CD4-positive, alpha-beta T cell treated with Interleukin-17A for 1 hour (primary cell): ENCODE data around the gene CABP4.
"Not testable (repeated sequence)": the region's sequence is repeated elsewhere in the genome, so short reads cannot be mapped to it uniquely, and the experiment has no call there.

Experiments
- DNase-seq: peaks from one replicate; pipeline ENCODE4 v3.0.0-alpha.2; 2020

Gene CABP4

DNA sequence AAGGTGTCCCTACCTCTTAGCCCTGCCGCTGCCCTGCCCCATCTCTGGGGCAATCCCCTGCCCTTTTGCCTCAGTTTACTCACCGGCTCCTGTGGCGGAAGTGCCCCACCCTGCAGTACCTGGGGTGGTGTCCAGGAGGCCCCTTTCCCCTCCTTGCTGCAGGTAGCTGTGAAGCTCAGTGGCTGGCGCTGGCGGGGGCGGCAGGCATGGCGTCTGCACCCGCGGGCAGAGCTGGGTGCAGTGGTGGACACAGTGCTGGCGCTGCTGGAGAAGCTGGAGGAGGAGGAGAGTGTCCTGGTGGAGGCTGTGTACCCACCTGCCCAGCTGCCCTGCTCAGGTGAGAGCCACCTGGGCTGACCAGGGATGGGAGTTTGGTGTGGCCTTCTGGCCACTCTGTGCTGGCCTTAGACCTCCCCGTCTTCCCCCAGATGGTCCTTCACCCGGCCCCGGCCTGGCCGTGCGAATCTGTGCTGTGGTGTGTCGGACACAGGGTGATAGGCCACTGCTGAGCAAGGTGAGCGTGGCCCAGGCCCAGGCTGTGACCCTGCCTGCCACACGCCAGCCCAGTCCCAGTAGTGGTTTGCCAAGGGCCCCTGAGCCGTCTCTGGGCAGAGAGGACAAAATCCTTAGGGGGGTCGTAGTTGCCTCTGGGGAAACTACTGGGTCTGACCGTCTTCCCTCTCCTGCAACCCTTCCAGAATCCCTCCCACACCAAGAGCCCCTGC is 35.7 kb upstream of the CABP4 start:
- no peak for DNase-seq

DNA sequence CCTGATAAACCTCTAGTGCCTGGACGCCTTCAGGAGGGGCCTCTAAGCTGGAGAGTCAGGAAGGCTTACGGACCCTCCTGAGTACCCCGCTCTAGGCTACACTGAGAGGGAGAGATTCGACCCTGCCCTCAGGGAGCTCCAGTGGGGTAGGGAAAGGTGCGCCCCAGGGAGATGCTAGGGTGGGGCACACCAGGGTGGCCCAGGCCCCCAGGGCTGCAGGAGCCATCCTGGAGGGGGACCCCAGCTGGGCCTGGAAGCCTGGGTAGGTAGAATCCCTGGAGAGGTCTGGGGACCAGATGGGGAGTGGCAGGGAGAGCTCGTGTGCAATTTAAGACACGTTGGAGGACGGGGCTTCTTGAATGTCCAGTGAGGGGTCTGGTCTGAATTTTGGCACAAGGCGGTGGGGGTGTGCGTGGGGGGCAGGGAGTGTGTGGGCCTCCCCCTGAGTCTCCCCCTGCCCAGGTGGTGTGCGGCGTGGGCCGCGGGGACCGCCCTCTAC is 35.0 kb upstream of the CABP4 start:
- no peak for DNase-seq

DNA sequence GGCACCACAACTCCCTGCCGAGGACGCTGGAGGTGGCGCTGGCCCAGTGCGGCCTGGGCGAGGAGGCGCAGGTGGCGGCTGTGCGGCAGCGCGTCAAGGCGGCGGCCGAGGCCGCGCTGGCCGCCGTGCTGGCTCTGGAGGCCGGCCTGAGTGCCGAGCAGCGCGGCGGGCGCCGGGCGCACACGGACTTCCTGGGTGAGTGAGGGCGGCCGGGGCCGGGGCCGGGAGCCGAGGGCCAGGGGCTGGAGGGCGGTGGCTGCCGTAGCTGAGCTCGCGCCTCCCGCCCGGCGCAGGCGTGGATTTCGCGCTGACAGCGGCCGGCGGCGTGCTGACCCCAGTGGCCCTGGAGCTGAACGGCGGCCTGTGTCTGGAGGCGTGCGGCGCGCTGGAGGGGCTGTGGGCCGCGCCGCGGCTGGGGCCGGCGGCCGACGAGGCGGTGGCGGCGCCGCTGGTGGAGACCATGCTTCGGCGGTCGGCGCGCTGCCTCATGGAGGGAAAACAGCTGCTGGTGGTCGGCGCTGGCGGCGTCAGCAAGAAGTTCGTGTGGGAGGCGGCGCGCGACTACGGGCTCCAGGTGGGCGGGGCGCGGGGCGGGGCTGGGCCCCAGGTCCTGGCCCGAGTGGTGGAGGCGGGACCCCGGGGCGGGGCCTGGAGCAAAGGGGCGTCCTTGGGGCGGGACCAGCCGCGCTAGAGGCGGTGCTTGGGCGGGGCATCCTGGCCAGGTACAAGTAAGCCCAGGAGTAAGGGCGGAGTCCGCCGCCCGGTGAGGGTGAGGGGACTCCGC is 34.3 kb upstream of the CABP4 start:
- peak; percentile 98 for DNase-seq

DNA sequence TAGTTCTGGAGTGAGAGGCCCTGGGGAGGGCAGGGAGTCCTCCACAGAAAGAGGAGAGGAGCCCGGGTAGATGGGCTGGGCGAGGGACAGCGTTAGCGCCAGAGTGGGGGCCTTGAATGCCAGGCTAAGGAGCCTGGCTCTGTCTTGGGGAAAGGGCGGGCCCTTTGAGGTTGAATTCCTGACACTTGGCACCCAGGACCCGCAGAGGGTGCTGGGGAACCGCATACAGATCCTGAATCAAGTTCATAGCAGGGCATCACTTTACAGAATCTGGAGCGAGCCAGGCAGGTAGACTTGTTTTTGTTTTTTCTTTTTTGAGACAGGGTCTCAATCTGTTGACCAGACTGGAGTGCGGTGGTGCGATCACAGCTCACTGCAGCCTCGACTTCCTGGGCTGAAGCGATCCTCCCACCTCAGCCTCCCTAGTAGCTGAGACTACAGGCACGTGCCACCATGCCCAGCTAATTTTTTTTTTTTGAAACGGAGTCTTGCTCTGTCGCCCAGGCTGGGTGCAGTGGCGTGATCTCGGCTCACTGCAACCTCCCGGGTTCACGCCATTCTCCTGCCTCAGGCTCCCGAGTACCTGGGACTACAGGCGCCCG is 33.6 kb upstream of the CABP4 start:
- DNase-seq, result no peak

DNA sequence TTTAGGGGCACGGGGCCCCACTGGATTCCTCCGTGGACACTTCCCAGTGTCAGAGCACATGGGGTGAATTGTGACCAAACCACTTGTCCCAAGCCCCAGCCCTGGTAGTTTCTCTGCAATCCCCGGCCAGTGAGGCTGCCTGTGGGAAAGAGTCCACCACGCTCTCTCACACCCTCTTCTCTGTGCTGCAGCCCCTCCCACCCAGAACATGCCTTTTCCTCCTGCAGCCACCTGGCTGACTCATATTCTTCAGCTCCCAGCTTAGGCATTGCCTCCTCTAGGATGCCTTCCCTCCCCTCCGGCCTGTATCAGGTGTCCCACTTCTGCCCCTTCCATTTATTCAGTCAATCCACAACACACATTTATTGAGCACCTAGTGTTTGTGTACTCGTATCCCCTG is 32.3 kb upstream of the CABP4 start:
- no peak for DNase-seq

DNA sequence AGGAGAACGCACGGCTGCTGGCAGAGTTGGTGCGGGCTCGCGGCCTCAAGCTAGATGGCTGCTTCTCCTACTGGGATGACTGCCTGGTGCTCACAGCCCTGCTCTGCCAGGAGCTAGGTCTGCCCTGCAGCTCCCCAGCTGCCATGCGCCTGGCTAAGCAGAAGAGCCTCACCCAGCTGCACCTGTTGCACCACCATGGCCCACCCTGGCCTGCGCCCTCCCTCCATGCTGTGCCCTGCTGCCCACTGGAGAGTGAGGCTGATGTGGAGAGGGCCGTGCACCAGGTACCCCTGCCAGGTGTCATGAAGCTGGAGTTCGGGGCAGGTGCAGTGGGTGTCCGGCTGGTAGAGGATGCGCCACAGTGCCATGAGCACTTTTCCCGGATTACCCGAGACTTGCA is 31.7 kb upstream of the CABP4 start:
- no peak for DNase-seq

DNA sequence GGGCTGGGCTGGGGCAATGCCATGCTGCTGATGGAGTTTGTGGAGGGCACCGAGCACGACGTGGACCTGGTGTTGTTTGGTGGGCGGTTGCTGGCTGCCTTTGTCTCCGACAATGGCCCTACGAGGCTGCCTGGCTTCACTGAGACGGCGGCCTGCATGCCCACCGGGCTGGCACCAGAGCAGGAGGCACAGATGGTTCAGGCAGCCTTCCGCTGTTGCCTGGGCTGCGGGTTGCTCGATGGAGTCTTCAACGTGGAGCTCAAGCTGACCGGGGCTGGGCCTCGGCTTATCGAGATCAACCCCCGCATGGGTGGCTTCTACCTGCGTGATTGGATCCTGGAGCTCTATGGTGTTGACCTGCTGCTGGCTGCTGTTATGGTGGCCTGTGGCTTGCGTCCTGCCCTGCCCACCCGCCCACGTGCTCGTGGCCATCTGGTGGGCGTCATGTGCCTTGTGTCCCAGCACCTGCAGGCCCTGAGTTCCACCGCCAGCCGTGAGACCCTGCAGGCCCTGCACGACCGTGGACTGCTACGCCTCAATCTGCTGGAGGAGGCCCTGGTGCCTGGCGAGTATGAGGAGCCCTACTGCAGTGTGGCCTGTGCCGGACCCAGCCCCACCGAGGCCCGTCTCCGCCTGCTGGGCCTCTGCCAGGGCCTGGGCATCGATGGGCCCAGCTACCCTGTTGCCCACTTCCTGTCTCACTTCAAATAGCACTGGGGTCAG is 31.1 kb upstream of the CABP4 start:
- DNase-seq, result no peak

DNA sequence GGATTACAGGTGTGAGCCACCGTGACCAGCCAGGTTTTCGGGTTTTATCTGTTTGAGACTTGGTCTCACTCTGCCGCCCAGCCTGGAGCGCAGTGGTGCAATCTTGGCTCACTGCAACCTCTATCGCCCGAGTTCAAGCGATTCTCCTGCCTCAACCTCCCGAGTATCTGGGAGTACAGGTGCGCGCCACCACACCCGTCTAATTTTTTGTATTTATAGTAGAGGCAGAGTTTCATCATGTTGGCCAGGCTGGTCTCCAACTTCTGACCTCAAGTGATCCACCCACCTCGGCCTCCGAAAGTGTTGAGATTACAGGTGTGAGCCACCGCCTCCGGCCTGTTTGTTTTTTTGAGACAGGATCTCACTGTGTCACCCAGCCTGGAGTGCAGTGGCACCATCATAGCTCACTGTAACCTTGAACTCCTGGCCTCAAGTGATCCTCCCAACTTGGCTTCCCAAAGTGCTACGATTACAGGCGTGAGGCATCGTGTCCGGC is 27.7 kb upstream of the CABP4 start:
- not testable (repeated sequence) for DNase-seq

DNA sequence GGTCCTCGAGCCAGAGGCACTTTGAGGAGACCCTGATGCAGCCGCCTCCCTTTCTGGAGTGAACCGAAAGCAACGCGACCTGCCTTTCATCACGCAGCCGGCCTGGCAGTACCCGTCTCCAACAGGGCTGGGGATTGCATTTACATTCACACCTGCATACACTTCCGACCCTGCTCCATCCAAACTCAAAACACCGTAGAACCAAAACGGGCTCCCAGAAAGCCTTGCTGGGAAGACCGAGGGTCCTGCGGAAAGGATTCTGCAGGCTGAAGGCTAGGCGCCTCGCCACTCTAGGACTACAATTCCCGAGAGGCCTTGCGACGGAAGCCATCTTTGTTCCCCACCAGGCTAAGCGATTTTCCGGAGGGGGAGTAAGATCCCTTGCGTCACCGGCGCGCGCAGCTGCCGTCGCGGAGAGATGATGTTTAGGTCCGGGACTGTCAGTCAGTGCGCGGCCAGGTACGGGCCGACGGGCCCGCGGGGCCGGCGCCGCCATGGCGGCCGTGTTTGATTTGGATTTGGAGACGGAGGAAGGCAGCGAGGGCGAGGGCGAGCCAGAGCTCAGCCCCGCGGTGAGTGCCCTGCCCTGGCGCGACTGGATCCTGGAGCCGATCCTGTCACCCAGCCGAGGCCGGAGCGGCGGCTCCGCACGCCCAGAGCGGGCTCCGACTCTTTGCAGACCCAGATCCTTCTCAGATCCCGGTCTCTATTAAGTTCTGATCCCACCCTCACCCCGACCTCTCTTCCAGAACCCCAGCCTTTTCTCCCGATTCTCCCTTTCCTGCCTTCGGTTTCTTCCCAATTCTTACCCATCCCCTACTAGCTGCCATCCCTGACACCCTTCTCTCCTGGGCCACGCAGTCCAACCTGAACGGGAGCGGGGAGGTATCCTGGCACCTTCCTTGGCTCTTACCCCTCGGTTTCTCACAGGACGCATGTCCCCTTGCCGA is 26.8 kb upstream of the CABP4 start, which contains the start of gene RPS6KB2:
Gene RPS6KB2, plus strand, starts transcription at position 443 of the 950 bp plus-strand sequence. Its CDS starts 52 bp downstream, at position 495.
- DNase-seq, result peak; percentile 99

DNA sequence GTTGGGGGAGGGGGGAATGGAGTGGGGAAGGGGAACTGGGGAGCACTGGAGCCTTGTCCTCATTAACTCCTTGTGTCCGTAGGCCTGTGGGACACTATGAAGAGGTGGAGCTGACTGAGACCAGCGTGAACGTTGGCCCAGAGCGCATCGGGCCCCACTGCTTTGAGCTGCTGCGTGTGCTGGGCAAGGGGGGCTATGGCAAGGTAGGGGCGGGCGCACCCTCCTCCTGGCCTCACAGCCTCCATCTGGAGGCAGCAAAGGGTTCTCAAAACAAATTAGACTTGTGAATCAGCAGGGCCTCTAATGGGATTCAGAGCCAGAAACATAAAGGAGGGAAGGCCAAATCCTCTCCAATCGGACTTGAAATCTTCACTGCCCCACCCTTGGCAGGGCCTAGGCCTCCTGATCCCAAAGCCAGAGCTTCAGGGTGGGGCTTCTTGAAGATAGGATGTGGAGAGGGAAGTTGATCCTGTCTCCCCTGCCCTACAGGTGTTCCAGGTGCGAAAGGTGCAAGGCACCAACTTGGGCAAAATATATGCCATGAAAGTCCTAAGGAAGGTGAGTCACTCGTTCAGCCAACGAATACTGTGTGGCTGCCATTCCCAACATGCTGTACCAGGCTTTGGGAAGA is 26.0 kb upstream of the CABP4 start:
- DNase-seq, result no peak

DNA sequence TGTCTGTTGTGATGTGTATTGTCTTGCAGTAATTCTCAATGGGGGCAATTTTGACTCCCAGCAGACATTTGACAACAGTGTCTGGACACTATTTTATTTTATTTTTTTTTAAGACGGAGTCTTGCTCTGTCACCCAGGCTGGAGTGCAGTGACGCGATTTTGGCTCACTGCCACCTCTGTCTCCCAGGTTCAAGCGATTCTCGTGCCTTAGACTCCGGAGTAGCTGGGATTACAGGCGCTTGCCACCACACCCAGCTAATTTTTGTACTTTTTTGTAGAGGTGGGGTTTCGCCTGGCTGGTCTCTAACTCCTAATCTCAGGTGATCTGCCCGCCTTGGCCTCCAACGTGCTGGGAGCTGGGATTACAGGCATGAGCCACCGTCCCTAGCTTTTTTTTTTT is 25.4 kb upstream of the CABP4 start:
- no peak for DNase-seq

DNA sequence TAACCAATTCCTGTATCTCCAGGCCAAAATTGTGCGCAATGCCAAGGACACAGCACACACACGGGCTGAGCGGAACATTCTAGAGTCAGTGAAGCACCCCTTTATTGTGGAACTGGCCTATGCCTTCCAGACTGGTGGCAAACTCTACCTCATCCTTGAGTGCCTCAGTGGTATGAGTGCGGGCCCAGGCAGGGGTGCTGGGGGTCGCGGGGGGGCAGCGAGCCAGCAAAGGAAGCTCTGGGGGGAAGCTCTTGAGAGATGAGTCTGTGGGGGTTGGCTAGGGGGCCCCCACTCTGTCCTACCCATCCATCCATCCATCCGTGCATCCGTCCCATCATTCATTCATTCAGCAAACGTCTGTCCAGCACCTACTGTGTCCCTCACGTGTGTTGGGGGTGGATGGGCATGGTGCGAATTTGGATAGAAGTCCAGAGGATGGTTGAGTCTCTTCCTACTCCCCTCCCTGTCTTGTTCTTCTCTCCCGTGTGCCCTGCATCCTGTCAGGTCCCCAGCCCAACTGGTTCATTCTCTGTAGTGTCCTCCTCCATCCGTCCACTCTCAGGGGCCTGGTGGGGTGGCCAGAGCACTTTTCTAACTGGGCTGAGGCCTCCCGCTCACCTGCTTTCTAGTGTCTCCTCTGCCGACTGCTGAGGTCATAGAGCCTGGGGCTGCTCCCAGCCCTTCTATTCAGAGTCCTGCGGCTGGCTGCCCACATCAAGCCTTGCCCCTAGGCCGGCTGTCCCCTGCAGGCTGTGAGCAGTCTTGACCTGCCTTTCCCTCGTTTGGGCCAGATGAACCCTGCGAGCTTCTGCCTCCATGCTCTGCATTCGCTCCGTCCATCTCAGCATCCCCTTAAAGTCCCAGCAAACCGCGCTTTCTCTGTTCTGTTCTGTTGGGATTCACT is 23.6 kb upstream of the CABP4 start:
- no peak for DNase-seq

DNA sequence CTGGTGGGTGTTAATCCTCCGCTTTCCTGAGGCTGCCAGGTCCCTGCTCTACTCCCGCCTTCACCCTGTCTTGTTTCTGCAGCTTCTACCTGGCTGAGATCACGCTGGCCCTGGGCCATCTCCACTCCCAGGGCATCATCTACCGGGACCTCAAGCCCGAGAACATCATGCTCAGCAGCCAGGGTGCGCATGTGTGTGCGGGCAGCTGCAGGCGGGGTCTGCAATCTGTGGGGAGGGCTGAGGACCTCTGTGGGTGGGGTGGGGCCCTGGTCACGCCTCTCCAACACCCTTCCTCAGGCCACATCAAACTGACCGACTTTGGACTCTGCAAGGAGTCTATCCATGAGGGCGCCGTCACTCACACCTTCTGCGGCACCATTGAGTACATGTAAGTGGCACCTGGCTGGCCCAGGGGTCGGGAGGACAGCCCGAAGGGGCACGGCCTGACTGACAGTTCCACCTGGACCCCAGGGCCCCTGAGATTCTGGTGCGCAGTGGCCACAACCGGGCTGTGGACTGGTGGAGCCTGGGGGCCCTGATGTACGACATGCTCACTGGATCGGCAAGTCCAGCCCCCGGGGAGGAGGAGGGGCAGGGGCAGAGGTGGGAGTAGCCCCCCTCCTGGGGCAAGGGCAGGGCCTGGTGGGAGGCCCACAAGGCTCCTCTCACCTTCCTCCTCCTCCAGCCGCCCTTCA is 22.4 kb upstream of the CABP4 start:
- DNase-seq, result no peak

DNA sequence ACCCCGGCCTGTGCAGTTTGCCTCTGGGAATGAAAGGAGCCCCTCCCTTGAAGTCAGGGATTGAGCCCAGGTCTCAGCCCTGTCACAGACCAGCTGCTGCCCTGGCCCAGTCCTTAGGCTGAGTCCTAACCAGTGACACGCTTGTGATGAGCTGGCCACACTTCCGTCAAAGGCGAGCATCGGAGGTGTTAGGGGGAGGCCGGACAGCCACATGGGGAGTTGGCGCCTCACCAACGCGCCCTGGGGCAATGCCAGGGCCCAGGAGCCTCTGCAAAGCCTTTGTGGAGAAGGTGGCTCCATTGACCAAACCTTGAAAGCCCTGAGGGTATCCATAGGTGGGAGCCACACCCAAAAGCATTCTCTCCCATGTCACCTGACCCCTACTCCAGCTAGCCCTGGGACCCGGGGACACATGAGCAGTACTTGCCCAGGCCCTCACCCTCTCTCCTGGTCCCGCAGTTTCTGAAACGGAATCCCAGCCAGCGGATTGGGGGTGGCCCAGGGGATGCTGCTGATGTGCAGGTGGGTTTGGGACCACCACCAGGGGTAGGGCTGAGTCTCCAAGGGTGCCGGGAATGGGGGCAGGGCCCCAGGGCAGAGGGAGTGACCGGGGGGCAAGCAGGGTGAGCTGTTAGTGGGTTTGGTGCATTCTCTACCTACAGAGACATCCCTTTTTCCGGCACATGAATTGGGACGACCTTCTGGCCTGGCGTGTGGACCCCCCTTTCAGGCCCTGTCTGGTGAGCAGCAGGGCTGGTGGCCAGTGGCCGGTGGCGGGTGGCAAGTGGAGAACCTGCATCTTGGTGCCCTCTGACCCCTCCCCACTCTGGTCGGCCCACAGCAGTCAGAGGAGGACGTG is 21.4 kb upstream of the CABP4 start:
- DNase-seq, result peak; percentile 39

DNA sequence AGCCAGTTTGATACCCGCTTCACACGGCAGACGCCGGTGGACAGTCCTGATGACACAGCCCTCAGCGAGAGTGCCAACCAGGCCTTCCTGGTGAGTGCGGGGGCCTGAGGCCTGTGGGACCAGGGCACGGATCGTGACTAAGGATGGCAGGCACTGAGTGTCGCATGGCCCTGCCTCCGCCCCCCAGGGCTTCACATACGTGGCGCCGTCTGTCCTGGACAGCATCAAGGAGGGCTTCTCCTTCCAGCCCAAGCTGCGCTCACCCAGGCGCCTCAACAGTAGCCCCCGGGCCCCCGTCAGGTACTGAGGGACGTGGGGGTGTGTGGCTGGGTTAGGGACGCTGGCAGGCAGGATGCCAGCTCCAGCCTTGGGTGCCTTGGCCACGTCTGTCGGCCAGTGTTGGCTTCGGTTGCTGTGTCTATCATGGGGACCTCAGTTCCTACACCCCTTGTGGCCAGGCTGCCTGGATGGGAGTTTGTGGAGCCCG is 20.7 kb upstream of the CABP4 start:
- peak; percentile 26 for DNase-seq

DNA sequence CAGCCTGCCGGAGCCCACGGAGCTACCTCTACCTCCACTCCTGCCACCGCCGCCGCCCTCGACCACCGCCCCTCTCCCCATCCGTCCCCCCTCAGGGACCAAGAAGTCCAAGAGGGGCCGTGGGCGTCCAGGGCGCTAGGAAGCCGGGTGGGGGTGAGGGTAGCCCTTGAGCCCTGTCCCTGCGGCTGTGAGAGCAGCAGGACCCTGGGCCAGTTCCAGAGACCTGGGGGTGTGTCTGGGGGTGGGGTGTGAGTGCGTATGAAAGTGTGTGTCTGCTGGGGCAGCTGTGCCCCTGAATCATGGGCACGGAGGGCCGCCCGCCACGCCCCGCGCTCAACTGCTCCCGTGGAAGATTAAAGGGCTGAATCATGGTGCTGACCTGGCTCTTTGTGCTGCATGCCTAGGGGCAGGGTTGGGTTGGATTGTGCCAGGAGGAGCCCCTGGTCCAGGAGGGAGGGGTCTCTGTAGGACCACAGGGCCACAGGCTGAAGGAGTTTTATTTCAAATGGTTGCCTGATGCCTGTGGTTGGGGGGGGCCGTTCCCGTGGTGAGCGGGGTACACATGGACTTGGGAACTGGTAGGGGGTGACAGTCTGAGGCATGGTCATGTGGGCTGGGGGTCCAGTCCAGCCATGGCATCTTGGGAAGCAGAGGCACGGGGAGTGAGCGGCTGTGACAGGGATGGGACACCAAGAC is 20.0 kb upstream of the CABP4 start:
- DNase-seq, result peak; percentile 19

DNA sequence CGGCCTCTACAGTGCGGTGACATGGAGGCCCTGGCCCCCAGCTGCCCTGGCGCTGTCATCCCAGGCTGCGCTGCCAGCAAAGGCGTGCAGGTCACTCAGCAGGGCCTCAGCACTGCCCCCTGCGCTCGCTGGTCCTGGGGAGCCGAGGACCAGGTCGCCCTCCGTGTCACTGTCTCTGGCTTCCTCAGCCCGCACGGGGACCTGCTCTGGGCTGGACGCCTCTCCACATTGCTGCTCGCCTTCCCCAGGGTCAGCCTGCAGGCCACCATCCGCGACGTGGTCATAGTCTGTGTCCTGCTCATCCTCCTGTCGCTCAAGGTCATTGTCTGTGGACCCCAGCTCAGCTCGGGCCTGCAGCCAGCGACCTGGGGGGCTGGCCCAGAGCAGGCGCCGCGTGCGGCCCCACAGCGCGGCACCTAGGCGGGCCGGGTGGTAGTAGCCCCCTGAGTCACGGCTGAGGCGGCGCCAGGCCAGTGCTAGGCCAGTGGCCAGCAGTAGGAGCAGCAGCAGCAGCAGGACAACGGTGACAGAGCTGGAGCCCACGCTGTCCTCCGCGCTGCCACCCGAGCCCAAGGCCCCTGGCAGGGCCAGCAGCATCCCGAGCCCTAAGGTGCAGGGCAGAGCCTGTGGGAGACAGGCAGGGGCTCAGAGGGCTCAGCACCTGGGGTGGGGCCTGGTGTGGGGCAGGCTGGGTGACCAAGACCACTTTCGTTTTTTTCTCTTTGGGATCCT is 19.3 kb upstream of the CABP4 start:
- DNase-seq, result no peak
